ENCODE data around the gene ANKRD13A.
"Not testable (repeated sequence)": the region's sequence is repeated elsewhere in the genome, so short reads cannot be mapped to it uniquely, and the experiment has no call there.

ANKRD13A gene

GRCh38 chr12:110005319-110005973, 6.2 kb downstream of the ANKRD13A start:
- DNase-seq = no peak
- no peak overlapping the region for H3K4me3 ChIP-seq (ENCODE audit: low read depth, low read length)
- no peaks in the 10 kb centered on the region for H3K27me3 ChIP-seq
- TF ChIP-seq CTCF (IDR thresholded peaks at IDR 0.05; ENCODE audit: low read depth, low read length) = no peak
- H3K4me1 ChIP-seq = no peaks in the 10 kb centered on the region
- H3K36me3 ChIP-seq = no peaks in the 10 kb centered on the region
- no peaks in the 10 kb centered on the region for H3K9me3 ChIP-seq

- H3K4me1 ChIP-seq = no peaks in the 10 kb centered on the region
- H3K36me3 ChIP-seq = no peaks in the 10 kb centered on the region
- no peak for DNase-seq
Observed at GRCh38 chr12:110006115-110006514, 6.9 kb downstream of the ANKRD13A start.

GRCh38 chr12:110007881-110008280, 8.7 kb downstream of the ANKRD13A start:
- no peak for TF ChIP-seq CTCF (IDR thresholded peaks at IDR 0.05; ENCODE audit: low read depth, low read length)
- Histone ChIP-seq H3K9me3 (no peaks in the 10 kb centered on the region), H3K36me3 (no peaks in the 10 kb centered on the region), H3K4me1 (no peaks in the 10 kb centered on the region), H3K27me3 (no peaks in the 10 kb centered on the region), H3K4me3 (ENCODE audit: low read depth, low read length) (no peak overlapping the region)
- DNase-seq = no peak

More at GRCh38 chr12:110006115-110006514, 6.9 kb downstream of the ANKRD13A start:
- TF ChIP-seq CTCF (IDR thresholded peaks at IDR 0.05; ENCODE audit: low read depth, low read length) = no peak
- no peaks in the 10 kb centered on the region for H3K27me3 ChIP-seq
- no peaks in the 10 kb centered on the region for H3K9me3 ChIP-seq
- H3K4me3 ChIP-seq (ENCODE audit: low read depth, low read length) = no peak overlapping the region

GRCh38 chr12:110008681-110009398, 9.6 kb downstream of the ANKRD13A start:
- not testable (repeated sequence) for H3K4me3 ChIP-seq (ENCODE audit: low read depth, low read length); H3K27me3 ChIP-seq; H3K9me3 ChIP-seq; DNase-seq; H3K4me1 ChIP-seq; H3K36me3 ChIP-seq

GRCh38 chr12:110010853-110011723, 11.9 kb downstream of the ANKRD13A start:
- no peak for TF ChIP-seq CTCF (IDR thresholded peaks at IDR 0.05; ENCODE audit: low read depth, low read length)
- no peak overlapping the region for H3K4me3 ChIP-seq (ENCODE audit: low read depth, low read length)

GRCh38 chr12:110012137-110012536, 12.9 kb downstream of the ANKRD13A start:
- TF ChIP-seq CTCF (IDR thresholded peaks at IDR 0.05; ENCODE audit: low read depth, low read length) = no peak
- Histone ChIP-seq H3K27me3 (no peaks in the 10 kb centered on the region), H3K36me3 (no peaks in the 10 kb centered on the region), H3K9me3 (no peaks in the 10 kb centered on the region), H3K4me3 (ENCODE audit: low read depth, low read length) (no peak overlapping the region), H3K4me1 (no peaks in the 10 kb centered on the region)
- DNase-seq = no peak

More at GRCh38 chr12:110010853-110011723, 11.9 kb downstream of the ANKRD13A start:
- H3K27me3 ChIP-seq = no peaks in the 10 kb centered on the region
- no peaks in the 10 kb centered on the region for H3K36me3 ChIP-seq
- DNase-seq = no peak
- H3K9me3 ChIP-seq = no peaks in the 10 kb centered on the region
- H3K4me1 ChIP-seq = no peaks in the 10 kb centered on the region
